Measurements from ENCODE around the gene PTGS1. TPM values are rescaled to one million over a fixed set of nuclear protein-coding genes. Genes with fewer than 3 reads are reported as not detected.

PTGS1 gene
- total RNA-seq, 1 experiment from 2014 or later, result 2.6 TPM

DNA sequence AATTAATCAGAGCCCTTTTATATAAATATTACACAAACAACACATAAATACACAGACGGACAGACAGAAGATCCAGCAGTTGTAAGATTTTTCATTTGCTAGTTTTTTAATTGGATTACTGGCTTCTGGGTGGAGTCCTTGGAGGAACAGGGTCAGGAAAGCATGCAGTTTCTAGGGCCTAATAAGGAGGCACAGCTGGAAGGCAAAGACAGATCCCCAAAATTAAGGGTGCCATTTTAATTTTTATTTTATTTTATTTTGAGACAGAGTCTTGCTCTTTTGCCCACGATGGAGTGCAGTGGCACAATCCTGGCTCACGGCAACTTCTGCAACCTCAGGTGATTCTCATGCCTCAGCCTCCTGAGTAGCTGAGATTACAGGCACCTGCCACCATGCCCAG lies 49.5 kb downstream of the PTGS1 start:
- in situ Hi-C loops (cut with HindIII; ENCODE audit: low pct_unique_long_range_greater_than_20kb, low sequenced_read_pairs), result no loop called here
- DNase-seq (ENCODE audit: low read depth), result no peak

DNA sequence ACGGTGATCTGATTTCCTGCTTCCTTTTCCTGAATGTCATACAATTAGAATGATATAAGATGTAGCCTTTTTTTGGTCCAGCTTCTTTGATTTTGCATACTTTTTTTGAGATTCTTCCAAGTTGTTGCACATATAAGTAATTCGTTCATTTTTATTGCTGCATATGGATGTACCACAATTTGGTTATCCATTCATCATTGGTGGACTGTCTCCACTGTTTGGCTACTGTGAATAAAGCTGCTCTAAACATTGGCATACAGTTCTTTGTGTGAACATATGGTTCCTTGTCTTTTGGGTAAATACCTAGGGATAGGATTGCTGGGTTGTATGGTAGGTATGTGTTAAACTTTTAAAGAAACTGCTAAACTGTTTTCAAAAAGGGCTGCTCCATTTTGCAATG lies 54.3 kb downstream of the PTGS1 start:
- DNase-seq (ENCODE audit: low read depth), result no peak
- in situ Hi-C loops (cut with HindIII; ENCODE audit: low pct_unique_long_range_greater_than_20kb, low sequenced_read_pairs), result no loop called here

DNA sequence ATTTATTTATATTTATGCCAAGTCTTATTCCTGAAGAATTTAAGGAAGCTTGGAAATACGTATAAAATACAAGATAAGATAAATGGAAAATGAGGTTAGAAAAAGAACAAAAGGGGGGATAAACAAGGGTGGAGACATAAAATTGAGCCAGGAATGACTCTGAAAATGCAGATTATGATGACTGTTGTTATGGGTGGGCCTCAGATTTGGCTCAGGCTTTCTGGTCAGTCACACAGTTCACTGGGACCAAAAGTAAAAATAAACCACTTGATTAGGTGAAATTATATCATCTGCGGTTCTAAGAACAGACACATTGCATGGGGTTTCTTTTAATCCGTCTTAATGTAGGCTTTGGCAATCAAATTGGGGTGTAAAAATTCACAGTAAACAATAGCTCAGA lies 55.9 kb downstream of the PTGS1 start:
- in situ Hi-C loops (cut with HindIII; ENCODE audit: low pct_unique_long_range_greater_than_20kb, low sequenced_read_pairs), result no loop called here
- DNase-seq (ENCODE audit: low read depth), result no peak

DNA sequence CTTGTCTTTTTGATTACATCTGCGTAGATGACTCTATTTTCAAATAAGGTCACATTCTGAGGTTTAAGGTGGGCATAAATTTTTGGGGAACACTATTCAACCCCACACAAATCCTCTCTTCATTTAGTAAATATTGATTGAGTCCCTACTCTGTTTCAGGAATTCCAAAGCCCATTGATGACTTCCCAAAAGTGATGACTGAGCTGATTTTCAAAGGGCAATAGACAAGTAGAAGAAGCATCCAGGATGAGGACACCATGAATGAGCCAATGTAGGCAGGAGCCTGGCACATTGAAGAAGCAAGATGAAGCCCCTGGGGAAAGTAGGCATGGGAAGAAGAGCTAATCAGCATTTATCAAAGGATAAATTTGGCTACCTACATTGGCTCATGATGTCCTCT lies 71.7 kb downstream of the PTGS1 start:
- in situ Hi-C loops (cut with HindIII; ENCODE audit: low pct_unique_long_range_greater_than_20kb, low sequenced_read_pairs), result no loop called here
- no peak for DNase-seq (ENCODE audit: low read depth)

DNA sequence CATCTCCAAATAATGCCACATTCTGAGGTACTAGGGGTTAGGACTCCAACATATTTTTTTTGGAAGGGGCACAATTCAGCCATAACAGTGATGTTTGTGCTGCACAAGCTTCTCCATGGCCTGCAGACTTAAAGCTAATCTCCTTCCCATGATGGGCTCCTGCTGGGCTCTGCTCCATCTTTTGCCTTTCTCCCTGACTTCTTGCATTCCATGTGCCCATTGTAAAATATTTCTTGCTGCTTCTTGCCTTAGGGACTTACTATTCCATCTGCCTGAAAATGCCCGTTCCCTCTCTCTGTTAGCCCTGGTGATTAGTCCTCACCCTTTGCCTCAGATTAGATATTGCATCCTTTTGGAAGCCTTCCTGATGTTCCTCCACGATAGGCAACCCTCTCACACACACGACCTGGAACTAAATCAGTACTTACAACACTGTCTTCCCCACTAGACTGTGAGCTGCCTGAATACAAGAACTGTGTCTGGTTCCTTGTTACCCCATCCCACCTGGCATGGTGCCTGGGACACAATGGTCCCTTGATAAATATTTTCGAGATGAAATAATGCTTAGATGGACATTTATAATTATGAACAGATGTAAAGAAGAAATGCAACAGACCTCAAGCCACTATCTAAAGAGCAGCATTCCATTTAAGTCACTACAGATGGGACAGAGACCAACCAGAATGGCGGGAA lies 73.4 kb downstream of the PTGS1 start:
- DNase-seq (ENCODE audit: low read depth), result no peak
- in situ Hi-C loops (cut with HindIII; ENCODE audit: low pct_unique_long_range_greater_than_20kb, low sequenced_read_pairs), result no loop called here

Other genes with a start within 250 kb of the PTGS1 start
- gene NDUFA8, start 211.2 kb upstream of the PTGS1 start, total RNA-seq (2014; rRNA removed; shearing (Covaris generic); ENCODE audit: low replicate concordance), result 65.8 and 78.0 TPM in 2 replicates
- not detected in 2 replicates for gene MORN5, start 211.1 kb upstream of the PTGS1 start, total RNA-seq (2014; rRNA removed; shearing (Covaris generic); ENCODE audit: low replicate concordance)
- gene LHX6, start 142.1 kb upstream of the PTGS1 start, total RNA-seq (2014; rRNA removed; shearing (Covaris generic); ENCODE audit: low replicate concordance), result 0.12 and 0.74 TPM in 2 replicates
- gene RBM18, start 106.2 kb upstream of the PTGS1 start, total RNA-seq (2014; rRNA removed; shearing (Covaris generic); ENCODE audit: low replicate concordance), result 6.6 and 12.3 TPM in 2 replicates
- 52.6 and 66.4 TPM in 2 replicates for gene MRRF, start 106.1 kb upstream of the PTGS1 start, total RNA-seq (2014; rRNA removed; shearing (Covaris generic); ENCODE audit: low replicate concordance)
- gene OR1J1, start 106.9 kb downstream of the PTGS1 start, total RNA-seq (2014; rRNA removed; shearing (Covaris generic); ENCODE audit: low replicate concordance), result not detected in 2 replicates
- gene OR1J2, start 139.8 kb downstream of the PTGS1 start, total RNA-seq (2014; rRNA removed; shearing (Covaris generic); ENCODE audit: low replicate concordance), result not detected in 2 replicates
- gene OR1J4, start 148.1 kb downstream of the PTGS1 start, total RNA-seq (2014; rRNA removed; shearing (Covaris generic); ENCODE audit: low replicate concordance), result not detected in 2 replicates
- gene OR1N1, start 156.3 kb downstream of the PTGS1 start, total RNA-seq (2014; rRNA removed; shearing (Covaris generic); ENCODE audit: low replicate concordance), result not detected in 2 replicates
- not detected in 2 replicates for gene OR1N2, start 182.1 kb downstream of the PTGS1 start, total RNA-seq (2014; rRNA removed; shearing (Covaris generic); ENCODE audit: low replicate concordance)
- 0.12 TPM in 1 of 2 replicates, not detected in the other for gene OR1L8, start 212.4 kb downstream of the PTGS1 start, total RNA-seq (2014; rRNA removed; shearing (Covaris generic); ENCODE audit: low replicate concordance)
- gene OR1Q1, start 243.7 kb downstream of the PTGS1 start, total RNA-seq (2014; rRNA removed; shearing (Covaris generic); ENCODE audit: low replicate concordance), result not detected in 2 replicates